GM23338 (cell line): ENCODE data around the gene HYAL2.

Source experiments
- CREB1 ChIP-seq: fragments of 250-450 bp; sonication (Bioruptor Pico); IDR thresholded peaks from 2 replicates; pipeline ENCODE4 v1.5.0; 2020; ENCODE audit warnings: low read depth, mild to moderate bottlenecking, moderate library complexity
- CTCF ChIP-seq, 2 experiments: fragments of 200-600 bp in 1 of 2; sonication (generic) in 1 of 2; conservative IDR thresholded peaks; 2 replicates each; pipeline versions ENCODE4 v1.5.1 to v1.6.1; 2016 to 2017; ENCODE audit warnings: antibody characterized with exemption in 2 of 2, low read depth in 2 of 2, mild to moderate bottlenecking in 2 of 2, moderate library complexity in 1 of 2
- EZH2phosphoT487 ChIP-seq: fragments of 200-600 bp; sonication (generic); IDR thresholded peaks from one replicate; pipeline ENCODE4 v1.8.1; 2018; ENCODE audit warnings: antibody characterized with exemption; ENCODE audit not compliant: unreplicated experiment
- POLR2AphosphoS5 ChIP-seq: IDR thresholded peaks from 2 replicates; pipeline ENCODE4 v1.6.1; 2016; ENCODE audit warnings: antibody characterized with exemption, low read depth
- ZNF114 ChIP-seq: fragments of 250-450 bp; sonication (Bioruptor Pico); IDR thresholded peaks from 2 replicates; pipeline ENCODE4 v1.5.0; 2020; ENCODE audit warnings: mild to moderate bottlenecking, moderate library complexity

- TF ChIP-seq CTCF (conservative IDR thresholded peaks at IDR 0.05; ENCODE audit: low read depth in 2 of 2), result no peak
- TF ChIP-seq POLR2AphosphoS5, result no peak
- TF ChIP-seq CREB1, result no peak
- no peak for TF ChIP-seq EZH2phosphoT487
- TF ChIP-seq ZNF114 (CRISPR knock-in tag), result no peak
These were observed 48.9 kb downstream of the HYAL2 start for GRCh38 chr3:50273689-50274065.
